GM12878 (cell line): ENCODE data around the gene RBM7. TPM values are rescaled to one million over a fixed set of nuclear protein-coding genes. Genes with fewer than 3 reads are reported as not detected.

Experiments used
- BCLAF1 ChIP-seq: fragments of 450-650 bp; IDR thresholded peaks from 2 replicates; pipeline ENCODE4 v1.6.1; 2017; ENCODE audit warnings: antibody characterized with exemption, mild to moderate bottlenecking, moderate library complexity
- FOXM1 ChIP-seq: IDR thresholded peaks from 2 replicates; pipeline ENCODE4 v1.6.1; 2012; ENCODE audit warnings: low read depth, mild to moderate bottlenecking, inconsistent platforms, low read length, moderate library complexity
- IKZF2 ChIP-seq, 2 experiments: fragments of 450-650 bp; IDR thresholded peaks; 2 replicates each; pipeline ENCODE4 v1.6.1; 2017; ENCODE audit warnings: mild to moderate bottlenecking in 2 of 2, moderate library complexity in 2 of 2
- MYC ChIP-seq: IDR thresholded peaks from 2 replicates; pipeline ENCODE4 v1.6.1; 2011; ENCODE audit warnings: mild to moderate bottlenecking, low read length, moderate library complexity, inconsistent platforms; ENCODE audit not compliant: insufficient read depth, insufficient replicate concordance, insufficient read length, severe bottlenecking
- NFXL1 ChIP-seq: fragments of 450-650 bp; IDR thresholded peaks from 2 replicates; pipeline ENCODE4 v1.6.1; 2017; ENCODE audit warnings: antibody characterized with exemption, mild to moderate bottlenecking, borderline replicate concordance
- NR2C1 ChIP-seq: fragments of 450-650 bp; IDR thresholded peaks from 2 replicates; pipeline ENCODE4 v1.6.1; 2017; ENCODE audit warnings: antibody characterized with exemption, mild to moderate bottlenecking, moderate library complexity
- PAX5 ChIP-seq: IDR thresholded peaks from 2 replicates; pipeline ENCODE4 v1.6.1; 2011; ENCODE audit warnings: low read depth, low read length, borderline replicate concordance
- RELA ChIP-seq: fragments of 450-650 bp; IDR thresholded peaks from 2 replicates; pipeline ENCODE4 v1.8.0; 2014; ENCODE audit warnings: borderline replicate concordance; ENCODE audit not compliant: partially characterized antibody
- REST ChIP-seq: IDR thresholded peaks from 2 replicates; pipeline ENCODE4 v1.6.1; 2012; ENCODE audit warnings: mild to moderate bottlenecking, low read depth, low read length
- SIN3A ChIP-seq: IDR thresholded peaks from 2 replicates; pipeline ENCODE4 v1.6.1; 2012; ENCODE audit warnings: low read depth, low read length, improper control_type of control experiment
- STAT3 ChIP-seq: IDR thresholded peaks from 2 replicates; pipeline ENCODE4 v1.6.1; 2011; ENCODE audit warnings: low read depth, low read length, improper control_type of control experiment
- WRNIP1 ChIP-seq: IDR thresholded peaks from 2 replicates; pipeline ENCODE4 v1.6.1; 2011; ENCODE audit warnings: low read depth, low read length, improper control_type of control experiment, borderline replicate concordance
- YY1 ChIP-seq: IDR thresholded peaks from 2 replicates; pipeline ENCODE4 v1.6.1; 2011; ENCODE audit warnings: low read depth, mild to moderate bottlenecking, low read length
- polyA plus RNA-seq, 11 experiments: library from polyadenylated mRNA; depleted of rRNA in 4 of 11; unstranded in 6 of 11; stranded (reverse) in 5 of 11; fragments of >200 nt; fragmentation: Nextera tagmentation in 4 of 11; fragmentation: Illumina TruSeq in 1 of 11; extraction: Ambion mirVana in 4 of 11; extraction: Trizol in 1 of 11; gene quantifications; 1 replicate in 1 of 11; 2 replicates in 10 of 11; pipeline versions ENCODE4 v1.2.1 to v1.2.3, GENCODE V29; 2011 to 2016; ENCODE audit warnings: inconsistent platforms in 2 of 11, missing spikeins in 2 of 11, low read depth in 1 of 11
- total RNA-seq, 4 experiments: library from RNA; depleted of rRNA in 3 of 4; stranded (reverse); fragments of >200 nt in 3 of 4; fragmentation: Illumina TruSeq in 1 of 4; extraction: Trizol in 1 of 4; gene quantifications; 2 replicates each; pipeline versions ENCODE4 v1.2.1 to v1.2.3, GENCODE V29; 2013 to 2021
- TF ChIP-seq, protein P1 (sequence below): fragments of 450-650 bp; IDR thresholded peaks from 2 replicates; pipeline ENCODE4 v1.6.1; 2018; ENCODE audit warnings: borderline replicate concordance, mild to moderate bottlenecking; ENCODE audit not compliant: partially characterized antibody
- TF ChIP-seq, protein P2 (sequence below): IDR thresholded peaks from 2 replicates; pipeline ENCODE4 v1.6.1; 2012; ENCODE audit warnings: low read depth, low read length, improper control_type of control experiment
- TF ChIP-seq, protein P3 (sequence below): fragments of 150-350 bp; IDR thresholded peaks from 2 replicates; pipeline ENCODE4 v1.6.1; 2016; ENCODE audit warnings: low read depth, low read length

The RBM7 gene
- total and polyA plus RNA-seq, 10 of the 15 experiments (the other 5 are each of a cell fraction or from before 2014, with no cell fraction given): 17.0 to 46.2 (median 26.0) TPM

DNA sequence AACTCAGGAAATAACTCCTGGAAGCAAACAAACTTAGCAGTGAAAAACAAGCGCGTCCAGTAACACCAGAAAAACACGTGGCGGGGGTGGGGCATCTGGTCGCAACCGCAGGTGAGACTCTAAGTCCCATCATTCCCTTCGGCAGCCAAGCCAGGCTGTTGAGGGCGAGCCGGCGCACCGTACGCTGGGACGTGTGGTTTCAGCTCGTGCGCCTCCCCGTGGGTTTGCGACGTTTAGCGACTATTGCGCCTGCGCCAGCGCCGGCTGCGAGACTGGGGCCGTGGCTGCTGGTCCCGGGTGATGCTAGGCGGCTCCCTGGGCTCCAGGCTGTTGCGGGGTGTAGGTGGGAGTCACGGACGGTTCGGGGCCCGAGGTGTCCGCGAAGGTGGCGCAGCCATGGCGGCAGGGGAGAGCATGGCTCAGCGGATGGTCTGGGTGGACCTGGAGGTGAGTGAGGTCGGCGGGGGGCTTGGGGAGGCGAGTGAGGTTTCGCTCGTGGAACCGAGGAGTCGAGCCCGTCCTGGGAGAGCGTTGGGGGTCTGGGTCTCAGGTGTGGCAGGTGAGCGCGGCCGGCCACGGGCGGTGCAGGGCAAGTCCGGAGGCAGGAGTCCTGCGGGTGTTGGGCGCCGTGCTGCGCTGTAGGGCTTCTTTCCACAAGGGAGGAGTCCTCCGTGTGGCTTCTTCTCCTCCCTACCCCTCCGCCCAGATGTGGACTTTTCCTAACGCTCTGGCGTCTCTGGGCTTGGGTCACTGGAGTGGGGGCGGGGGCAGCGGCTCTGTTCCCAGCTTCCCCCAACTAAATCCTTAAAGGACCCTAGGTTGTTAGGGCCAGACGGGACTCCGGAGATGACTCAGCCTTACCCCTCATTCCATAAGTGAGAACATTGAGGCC is 39.0 kb downstream of the RBM7 start, which contains the start of gene REXO2 (continued):
- TF ChIP-seq REST (no peak), RELA (no peak), IKZF2 (IDR thresholded peaks at IDR 0.05) (no peak), FOXM1 (no peak), YY1 (no peak), BCLAF1 (no peak), WRNIP1 (no peak), STAT3 (no peak), PAX5 (peak; percentile 25; the same call in 1 of the 2 replicates), NR2C1 (no peak), NFXL1 (no peak), SIN3A (no peak), MYC (no peak)
- TF ChIP-seq, protein P1, sequence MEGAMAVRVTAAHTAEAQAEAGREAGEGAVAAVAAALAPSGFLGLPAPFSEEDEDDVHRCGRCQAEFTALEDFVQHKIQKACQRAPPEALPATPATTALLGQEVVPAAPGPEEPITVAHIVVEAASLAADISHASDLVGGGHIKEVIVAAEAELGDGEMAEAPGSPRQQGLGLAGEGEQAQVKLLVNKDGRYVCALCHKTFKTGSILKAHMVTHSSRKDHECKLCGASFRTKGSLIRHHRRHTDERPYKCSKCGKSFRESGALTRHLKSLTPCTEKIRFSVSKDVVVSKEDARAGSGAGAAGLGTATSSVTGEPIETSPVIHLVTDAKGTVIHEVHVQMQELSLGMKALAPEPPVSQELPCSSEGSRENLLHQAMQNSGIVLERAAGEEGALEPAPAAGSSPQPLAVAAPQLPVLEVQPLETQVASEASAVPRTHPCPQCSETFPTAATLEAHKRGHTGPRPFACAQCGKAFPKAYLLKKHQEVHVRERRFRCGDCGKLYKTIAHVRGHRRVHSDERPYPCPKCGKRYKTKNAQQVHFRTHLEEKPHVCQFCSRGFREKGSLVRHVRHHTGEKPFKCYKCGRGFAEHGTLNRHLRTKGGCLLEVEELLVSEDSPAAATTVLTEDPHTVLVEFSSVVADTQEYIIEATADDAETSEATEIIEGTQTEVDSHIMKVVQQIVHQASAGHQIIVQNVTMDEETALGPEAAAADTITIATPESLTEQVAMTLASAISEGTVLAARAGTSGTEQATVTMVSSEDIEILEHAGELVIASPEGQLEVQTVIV: peak; percentile 65
- TF ChIP-seq, protein P2, sequence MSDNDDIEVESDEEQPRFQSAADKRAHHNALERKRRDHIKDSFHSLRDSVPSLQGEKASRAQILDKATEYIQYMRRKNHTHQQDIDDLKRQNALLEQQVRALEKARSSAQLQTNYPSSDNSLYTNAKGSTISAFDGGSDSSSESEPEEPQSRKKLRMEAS: peak; percentile 92
- TF ChIP-seq, protein P3, sequence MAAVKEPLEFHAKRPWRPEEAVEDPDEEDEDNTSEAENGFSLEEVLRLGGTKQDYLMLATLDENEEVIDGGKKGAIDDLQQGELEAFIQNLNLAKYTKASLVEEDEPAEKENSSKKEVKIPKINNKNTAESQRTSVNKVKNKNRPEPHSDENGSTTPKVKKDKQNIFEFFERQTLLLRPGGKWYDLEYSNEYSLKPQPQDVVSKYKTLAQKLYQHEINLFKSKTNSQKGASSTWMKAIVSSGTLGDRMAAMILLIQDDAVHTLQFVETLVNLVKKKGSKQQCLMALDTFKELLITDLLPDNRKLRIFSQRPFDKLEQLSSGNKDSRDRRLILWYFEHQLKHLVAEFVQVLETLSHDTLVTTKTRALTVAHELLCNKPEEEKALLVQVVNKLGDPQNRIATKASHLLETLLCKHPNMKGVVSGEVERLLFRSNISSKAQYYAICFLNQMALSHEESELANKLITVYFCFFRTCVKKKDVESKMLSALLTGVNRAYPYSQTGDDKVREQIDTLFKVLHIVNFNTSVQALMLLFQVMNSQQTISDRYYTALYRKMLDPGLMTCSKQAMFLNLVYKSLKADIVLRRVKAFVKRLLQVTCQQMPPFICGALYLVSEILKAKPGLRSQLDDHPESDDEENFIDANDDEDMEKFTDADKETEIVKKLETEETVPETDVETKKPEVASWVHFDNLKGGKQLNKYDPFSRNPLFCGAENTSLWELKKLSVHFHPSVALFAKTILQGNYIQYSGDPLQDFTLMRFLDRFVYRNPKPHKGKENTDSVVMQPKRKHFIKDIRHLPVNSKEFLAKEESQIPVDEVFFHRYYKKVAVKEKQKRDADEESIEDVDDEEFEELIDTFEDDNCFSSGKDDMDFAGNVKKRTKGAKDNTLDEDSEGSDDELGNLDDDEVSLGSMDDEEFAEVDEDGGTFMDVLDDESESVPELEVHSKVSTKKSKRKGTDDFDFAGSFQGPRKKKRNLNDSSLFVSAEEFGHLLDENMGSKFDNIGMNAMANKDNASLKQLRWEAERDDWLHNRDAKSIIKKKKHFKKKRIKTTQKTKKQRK: no peak
